ENCODE data around the gene CLCN1.

The CLCN1 gene

GRCh38 chr7:143352531-143353002, 36.7 kb downstream of the CLCN1 start:
- Histone ChIP-seq H3K27me3 (ENCODE audit: insufficient read depth, poor library complexity, severe bottlenecking) (no peaks in the 10 kb centered on the region), H3K4me3 (replicated peaks; ENCODE audit: insufficient read depth, low read length) (no peak overlapping the region), H3K27ac (replicated peaks) (no peak overlapping the region)
- DNase-seq (ENCODE audit: low read depth in 1 of 2, low spot score in 1 of 2): no peak
- TF ChIP-seq GABPA (IDR thresholded peaks at IDR 0.05; ENCODE audit: low read depth) (no peak), SPI1 (IDR thresholded peaks at IDR 0.05; ENCODE audit: borderline replicate concordance, low read depth) (no peak), POLR2AphosphoS5 (IDR thresholded peaks at IDR 0.05; ENCODE audit: low read depth) (no peak), CTCF (IDR thresholded peaks at IDR 0.05; ENCODE audit: insufficient read depth, low read length) (no peak), REST (IDR thresholded peaks at IDR 0.05; ENCODE audit: insufficient replicate concordance, low read depth) (no peak)

- no peak for DNase-seq (ENCODE audit: low read depth in 1 of 2, low spot score in 1 of 2)
These were observed 38.5 kb downstream of the CLCN1 start for GRCh38 chr7:143354376-143354775.

More at GRCh38 chr7:143354376-143354775, 38.5 kb downstream of the CLCN1 start:
- no peak overlapping the region for H3K4me3 ChIP-seq (replicated peaks; ENCODE audit: insufficient read depth, low read length)
- H3K27ac ChIP-seq (replicated peaks): no peak overlapping the region
- no peaks in the 10 kb centered on the region for H3K27me3 ChIP-seq (ENCODE audit: insufficient read depth, poor library complexity, severe bottlenecking)
- no peak for TF ChIP-seq REST (IDR thresholded peaks at IDR 0.05; ENCODE audit: insufficient replicate concordance, low read depth)
- no peak for TF ChIP-seq CTCF (IDR thresholded peaks at IDR 0.05; ENCODE audit: insufficient read depth, low read length)
- TF ChIP-seq SPI1 (IDR thresholded peaks at IDR 0.05; ENCODE audit: borderline replicate concordance, low read depth): no peak
- no peak for TF ChIP-seq POLR2AphosphoS5 (IDR thresholded peaks at IDR 0.05; ENCODE audit: low read depth)
- no peak for TF ChIP-seq GABPA (IDR thresholded peaks at IDR 0.05; ENCODE audit: low read depth)

Data from HL-60 (cell line).